Keratinocyte (primary cell): Measurements from ENCODE around the gene SHISA9. TPM values are rescaled to one million over a fixed set of nuclear protein-coding genes. Genes with fewer than 3 reads are reported as not detected.

ENCODE experiments used
- DNase-seq: peaks from one replicate; pipeline ENCODE4 v3.0.0-alpha.2; 2011; ENCODE audit warnings: low read depth, missing footprints, low spot score
- FAIRE-seq: peaks from 2 replicates; lab custom pipeline; 2011; peaks lifted over from hg19 to GRCh38; lab: Jason Lieb, UNC
- H2AFZ ChIP-seq: 2 replicates; pipeline ENCODE4 v1.6.0; 2012; ENCODE audit warnings: low read length, control low read depth, inconsistent platforms; ENCODE audit not compliant: control insufficient read depth
- H3K27ac ChIP-seq: 2 replicates; pipeline ENCODE4 v1.5.1; 2011; ENCODE audit warnings: low read length; ENCODE audit not compliant: control insufficient read depth, insufficient read depth
- H3K27me3 ChIP-seq: 3 replicates; pipeline ENCODE4 v1.6.0; 2011; ENCODE audit warnings: low read length; ENCODE audit not compliant: control insufficient read depth, insufficient read depth; ENCODE audit errors: extremely low read depth
- H3K36me3 ChIP-seq, 2 experiments: 2 replicates in 1 of 2; 3 replicates in 1 of 2; pipeline ENCODE4 v1.5.1; 2011; ENCODE audit warnings: low read length in 2 of 2, mild to moderate bottlenecking in 1 of 2; ENCODE audit not compliant: control insufficient read depth in 2 of 2, insufficient read depth in 2 of 2; ENCODE audit errors: extremely low read depth in 1 of 2
- H3K4me1 ChIP-seq: 3 replicates; pipeline ENCODE4 v1.5.1; 2011; ENCODE audit warnings: low read length; ENCODE audit not compliant: control insufficient read depth, insufficient read depth; ENCODE audit errors: extremely low read depth
- H3K4me2 ChIP-seq: 3 replicates; pipeline ENCODE4 v1.6.0; 2011; ENCODE audit warnings: low read depth, low read length; ENCODE audit not compliant: control insufficient read depth, insufficient read depth; ENCODE audit errors: extremely low read depth
- H3K4me3 ChIP-seq, 3 experiments: fragments of 200-600 bp in 1 of 3; sonication (generic) in 1 of 3; 2 replicates in 2 of 3; 3 replicates in 1 of 3; pipeline ENCODE4 v1.5.1; 2011 to 2016; ENCODE audit warnings: low read length in 3 of 3, mild to moderate bottlenecking in 3 of 3, control low read depth in 2 of 3, inconsistent platforms in 1 of 3, low read depth in 1 of 3, mixed read lengths in 1 of 3, mixed run types in 1 of 3, moderate library complexity in 1 of 3; ENCODE audit not compliant: control insufficient read depth in 2 of 3, insufficient read depth in 2 of 3; ENCODE audit errors: extremely low read depth in 1 of 3
- H3K79me2 ChIP-seq: 2 replicates; pipeline ENCODE4 v1.6.0; 2012; ENCODE audit warnings: low read length; ENCODE audit not compliant: control insufficient read depth, insufficient read depth
- H3K9ac ChIP-seq: 3 replicates; pipeline ENCODE4 v1.6.0; 2011; ENCODE audit warnings: low read length; ENCODE audit not compliant: control insufficient read depth, insufficient read depth; ENCODE audit errors: extremely low read depth
- H3K9me1 ChIP-seq: 3 replicates; pipeline ENCODE4 v1.6.0; 2011; ENCODE audit warnings: low read length; ENCODE audit not compliant: control insufficient read depth, insufficient read depth; ENCODE audit errors: extremely low read depth
- H3K9me3 ChIP-seq: 2 replicates; pipeline ENCODE4 v1.5.1; 2012; ENCODE audit warnings: low read depth, low read length; ENCODE audit not compliant: control insufficient read depth
- H4K20me1 ChIP-seq: 3 replicates; pipeline ENCODE4 v1.6.0; 2011; ENCODE audit warnings: low read length; ENCODE audit not compliant: control insufficient read depth, insufficient read depth; ENCODE audit errors: extremely low read depth
- CTCF ChIP-seq, 3 experiments: IDR thresholded peaks in 1 of 3; conservative IDR thresholded peaks in 1 of 3; optimal IDR thresholded peaks in 1 of 3; 2 replicates in 2 of 3; 3 replicates in 1 of 3; pipeline versions ENCODE3 to v1.5.1; 2011; ENCODE audit warnings: low read length in 3 of 3, mild to moderate bottlenecking in 3 of 3, moderate library complexity in 2 of 3, control low read depth in 1 of 3, inconsistent platforms in 1 of 3; ENCODE audit not compliant: insufficient read depth in 2 of 3; ENCODE audit errors: extremely low read depth in 1 of 3
- EZH2 ChIP-seq: IDR thresholded peaks from one replicate; pipeline ENCODE4 v1.6.1; 2012; ENCODE audit warnings: inconsistent platforms, mild to moderate bottlenecking, low read length, moderate library complexity
- dilution Hi-C: fragments of 300-500 bp; cut with MboI; formaldehyde crosslinking; loops from one replicate; pipeline ENCODE4 v1.7.0; 2020; ENCODE audit warnings: low sequenced_read_pairs; ENCODE audit not compliant: extremely low pct_ligation_motif_present
- polyA plus RNA-seq, 5 experiments: library from polyadenylated mRNA; depleted of rRNA in 3 of 5; stranded (reverse) in 3 of 5; stranded (forward) in 1 of 5; unstranded in 1 of 5; fragments of >200 nt; gene quantifications; 1 replicate in 1 of 5; 2 replicates in 3 of 5; 3 replicates in 1 of 5; pipeline versions ENCODE4 v1.2.1 to v1.2.3, GENCODE V29; 2011 to 2012; ENCODE audit warnings: missing spikeins in 2 of 5, low read depth in 1 of 5, low replicate concordance in 1 of 5

The SHISA9 gene
- polyA plus RNA-seq, 1 donor (not counting 4 experiments of a cell fraction or from before 2014, with no cell fraction given) = 0.28 TPM

- no peak for FAIRE-seq
- H3K9me3 ChIP-seq = no peaks in the 10 kb centered on the region
- dilution Hi-C loops = no loop called here
Observed at GRCh38 chr16:13236308-13236707, 334.9 kb downstream of the SHISA9 start.

GRCh38 chr16:13238182-13238581, 336.8 kb downstream of the SHISA9 start:
- dilution Hi-C loops = no loop called here
- Histone ChIP-seq H3K79me2 (no peaks in the 10 kb centered on the region), H3K9me1 (no peaks in the 10 kb centered on the region), H3K9me3 (no peaks in the 10 kb centered on the region), H3K4me1 (no peaks in the 10 kb centered on the region), H3K27ac (no peak overlapping the region), H3K36me3 (no peaks in the 10 kb centered on the region), H3K4me2 (no peak overlapping the region), H2AFZ (no peak overlapping the region), H3K27me3 (no peaks in the 10 kb centered on the region), H3K4me3 (no peak overlapping the region), H4K20me1 (no peaks in the 10 kb centered on the region), H3K9ac (no peak overlapping the region)
- TF ChIP-seq EZH2 = no peak
- no peak for TF ChIP-seq CTCF (optimal IDR thresholded peaks at IDR 0.05 in 1 of 3, IDR thresholded peaks at IDR 0.05 in 1 of 3, conservative IDR thresholded peaks at IDR 0.05 in 1 of 3; ENCODE audit: extremely low read depth in 1 of 3, insufficient read depth in 2 of 3, low read length in 3 of 3)
- no peak for DNase-seq
- FAIRE-seq = no peak

More at GRCh38 chr16:13236308-13236707, 334.9 kb downstream of the SHISA9 start:
- Histone ChIP-seq H3K79me2 (no peaks in the 10 kb centered on the region), H2AFZ (no peak overlapping the region), H3K36me3 (no peaks in the 10 kb centered on the region), H3K4me1 (no peaks in the 10 kb centered on the region), H3K4me2 (no peak overlapping the region), H3K4me3 (no peak overlapping the region), H3K27ac (no peak overlapping the region), H3K27me3 (no peaks in the 10 kb centered on the region), H3K9me1 (no peaks in the 10 kb centered on the region), H4K20me1 (no peaks in the 10 kb centered on the region), H3K9ac (no peak overlapping the region)
- TF ChIP-seq CTCF (optimal IDR thresholded peaks at IDR 0.05 in 1 of 3, IDR thresholded peaks at IDR 0.05 in 1 of 3, conservative IDR thresholded peaks at IDR 0.05 in 1 of 3; ENCODE audit: extremely low read depth in 1 of 3, insufficient read depth in 2 of 3, low read length in 3 of 3) (no peak), EZH2 (no peak)
- DNase-seq = no peak
